WERI-Rb-1 (cell line): ENCODE measurements around the gene FNDC1.

Source experiments
- DNase-seq: peaks from one replicate; pipeline ENCODE4 v3.0.0-alpha.2; 2020
- H3K27ac ChIP-seq: fragments of 250-450 bp; sonication (Bioruptor Pico); 2 replicates; pipeline ENCODE4 v1.5.1; 2020; ENCODE audit warnings: mild to moderate bottlenecking, moderate library complexity
- H3K27me3 ChIP-seq: fragments of 250-450 bp; sonication (Bioruptor Pico); 2 replicates; pipeline ENCODE4 v1.5.1; 2021; ENCODE audit warnings: mild to moderate bottlenecking, low read depth, moderate library complexity; ENCODE audit not compliant: insufficient read depth, severe bottlenecking
- H3K36me3 ChIP-seq: fragments of 250-450 bp; sonication (Bioruptor Pico); 2 replicates; pipeline ENCODE4 v1.5.1; 2020; ENCODE audit warnings: mild to moderate bottlenecking, moderate library complexity
- H3K4me3 ChIP-seq: 2 replicates; pipeline ENCODE4 v1.5.1; 2011; ENCODE audit warnings: low read depth, mild to moderate bottlenecking, control low read depth, low read length
- H3K9me3 ChIP-seq: fragments of 250-450 bp; sonication (Bioruptor Pico); 2 replicates; pipeline ENCODE4 v1.5.1; 2021; ENCODE audit warnings: mild to moderate bottlenecking, moderate library complexity; ENCODE audit not compliant: severe bottlenecking
- CTCF ChIP-seq: IDR thresholded peaks from 2 replicates; pipeline ENCODE4 v1.5.1; 2011; ENCODE audit warnings: low read depth, mild to moderate bottlenecking, control low read depth, inconsistent platforms, low read length

Gene FNDC1

DNA sequence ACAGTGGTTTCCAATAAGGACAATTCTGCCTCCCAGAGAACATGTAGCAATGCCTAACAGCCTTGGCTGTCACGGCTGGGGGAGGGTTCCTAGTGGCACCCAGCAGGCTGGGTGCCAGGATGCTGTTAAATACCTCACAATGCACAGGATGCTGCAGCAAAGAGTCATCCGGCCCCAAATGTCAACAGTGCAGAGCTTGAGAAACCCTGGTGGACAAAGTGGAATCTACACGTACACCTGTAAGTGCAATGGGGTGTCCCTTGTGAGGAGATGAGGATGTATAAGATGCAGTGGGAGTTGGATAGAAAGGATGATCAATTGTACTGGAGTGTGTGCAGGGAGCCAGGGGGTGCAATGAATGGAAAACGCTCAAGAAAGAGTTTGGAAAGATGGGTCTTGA is 142.4 kb downstream of the FNDC1 start:
- Histone ChIP-seq H3K27ac (no peak overlapping the region), H3K4me3 (no peak overlapping the region), H3K36me3 (no peaks in the 10 kb centered on the region), H3K9me3 (no peaks in the 10 kb centered on the region), H3K27me3 (peaks cover 67% of the 10 kb centered on the region)
- TF ChIP-seq CTCF, result 0 out of 2 replicates have a peak, but pooled peaks have one; percentile 6
- DNase-seq, result no peak

DNA sequence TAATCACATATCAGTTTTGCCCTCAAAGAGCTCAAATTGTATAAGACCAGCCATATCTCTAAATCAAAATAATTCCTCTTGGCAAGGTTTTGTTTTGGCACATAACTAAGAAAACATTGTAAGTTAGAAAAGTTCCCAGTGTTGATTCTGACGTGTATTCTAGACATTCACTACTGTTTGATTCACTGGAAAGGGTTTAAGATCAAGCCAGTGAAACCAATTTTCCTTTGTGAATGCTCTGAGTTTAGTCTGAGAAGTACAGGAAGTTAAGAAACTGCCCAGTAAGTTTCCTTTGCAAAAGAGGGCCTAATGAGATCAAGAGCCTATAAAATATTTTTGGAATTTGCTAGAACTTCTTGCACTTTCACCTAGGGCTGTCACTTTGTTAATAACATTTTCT is 143.0 kb downstream of the FNDC1 start:
- TF ChIP-seq CTCF, result no peak
- H3K27ac ChIP-seq, result no peak overlapping the region
- H3K9me3 ChIP-seq, result no peaks in the 10 kb centered on the region
- H3K36me3 ChIP-seq, result no peaks in the 10 kb centered on the region
- peaks cover 66% of the 10 kb centered on the region for H3K27me3 ChIP-seq
- no peak overlapping the region for H3K4me3 ChIP-seq
- DNase-seq, result no peak

DNA sequence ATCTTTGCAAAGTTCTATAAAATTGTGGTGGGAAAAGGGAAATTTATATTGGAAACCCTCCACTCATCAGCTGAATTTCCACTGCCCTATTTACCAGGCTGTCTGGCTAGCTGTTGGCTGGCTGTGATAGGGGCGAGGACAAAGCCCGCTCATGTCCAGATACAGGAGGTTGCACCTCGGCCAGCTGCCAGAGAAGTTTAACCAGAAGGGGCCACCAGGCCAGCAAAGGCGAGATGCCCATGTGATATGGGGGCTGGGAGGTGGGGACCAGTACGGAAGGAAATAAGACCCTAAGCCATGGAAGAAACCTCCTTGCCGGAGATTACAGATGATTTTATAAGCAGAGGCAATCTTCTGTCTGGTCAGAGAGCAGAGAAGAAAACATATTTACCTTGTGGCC is 143.8 kb downstream of the FNDC1 start:
- Histone ChIP-seq H3K27me3 (peaks cover 69% of the 10 kb centered on the region), H3K9me3 (no peaks in the 10 kb centered on the region), H3K36me3 (no peaks in the 10 kb centered on the region), H3K4me3 (no peak overlapping the region), H3K27ac (no peak overlapping the region)
- no peak for TF ChIP-seq CTCF
- no peak for DNase-seq

DNA sequence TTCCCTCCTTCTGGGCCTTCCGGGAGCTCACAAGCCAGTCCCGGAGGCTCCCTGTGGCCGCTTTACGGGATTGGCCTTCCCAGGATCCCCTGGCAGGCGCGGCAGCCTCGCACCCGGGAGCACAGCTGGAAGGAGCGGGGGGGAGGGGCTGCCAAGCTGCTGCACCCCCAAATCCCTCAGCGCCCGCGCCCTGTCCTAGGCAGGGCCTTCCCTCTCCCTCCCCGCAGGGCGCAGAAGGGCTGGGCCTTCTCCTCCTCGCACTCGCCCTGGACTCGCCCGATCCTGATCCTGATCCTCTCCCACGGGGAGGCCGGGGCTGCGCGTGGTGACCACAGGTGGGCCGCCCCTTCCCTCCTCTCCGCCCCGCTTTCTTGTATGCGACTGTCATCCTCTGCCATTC is 146.4 kb downstream of the FNDC1 start:
- H3K27ac ChIP-seq, result no peak overlapping the region

GRCh38 chr6:159317430-159317829 is 148.2 kb downstream of the FNDC1 start:
- H3K27ac ChIP-seq, result no peak overlapping the region
- no peak for DNase-seq
- H3K27me3 ChIP-seq, result peaks cover 83% of the 10 kb centered on the region
- peaks cover 2% of the 10 kb centered on the region for H3K9me3 ChIP-seq
- no peak overlapping the region for H3K4me3 ChIP-seq
- H3K36me3 ChIP-seq, result no peaks in the 10 kb centered on the region
- no peak for TF ChIP-seq CTCF

More for the DNA sequence above, 146.4 kb downstream of the FNDC1 start:
- TF ChIP-seq CTCF, result no peak
- Histone ChIP-seq H3K36me3 (no peaks in the 10 kb centered on the region), H3K4me3 (no peak overlapping the region), H3K27me3 (peaks cover 77% of the 10 kb centered on the region), H3K9me3 (no peaks in the 10 kb centered on the region)
- DNase-seq, result no peak

DNA sequence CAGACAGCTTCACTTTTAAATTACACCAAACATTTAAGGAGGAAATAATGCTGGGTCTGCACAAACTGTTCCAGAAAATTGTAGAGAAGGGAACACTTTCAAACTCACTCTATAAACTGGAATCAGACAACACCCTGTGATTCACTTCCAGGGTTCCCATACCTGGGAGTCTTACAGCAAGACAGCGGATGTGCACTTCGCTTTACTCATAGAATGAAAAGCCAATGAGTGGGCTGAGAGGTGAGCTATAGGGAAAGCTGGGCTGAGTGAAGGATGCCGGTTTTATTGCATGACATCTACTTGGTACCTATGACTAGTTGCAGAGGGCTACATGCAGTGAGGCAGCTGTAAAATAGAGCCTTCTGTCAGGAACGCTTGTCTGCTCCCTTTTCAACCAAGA is 152.1 kb downstream of the FNDC1 start:
- no peak for DNase-seq
- TF ChIP-seq CTCF, result no peak
- Histone ChIP-seq H3K27me3 (peaks cover 87% of the 10 kb centered on the region), H3K9me3 (peaks cover 2% of the 10 kb centered on the region), H3K36me3 (no peaks in the 10 kb centered on the region), H3K27ac (no peak overlapping the region), H3K4me3 (no peak overlapping the region)
